Loucy (cell line): ENCODE results near the gene TICRR.

Experiments
- CTCF ChIP-seq: fragments of 200-600 bp; sonication (generic); conservative IDR thresholded peaks from 2 replicates; pipeline ENCODE4 v1.5.1; 2014; ENCODE audit warnings: mild to moderate bottlenecking, antibody characterized with exemption, low read length
- EZH2phosphoT487 ChIP-seq: fragments of 200-600 bp; IDR thresholded peaks from 2 replicates; pipeline ENCODE4 v1.6.1; 2018; ENCODE audit warnings: antibody characterized with exemption, mild to moderate bottlenecking, moderate library complexity, borderline replicate concordance

GRCh38 chr15:89652131-89652530 is 76.9 kb downstream of the TICRR start:
- no peak for TF ChIP-seq CTCF
- no peak for TF ChIP-seq EZH2phosphoT487
